ENCODE results near the gene MRPL28.

Gene MRPL28

GRCh38 chr16:386641-387156, 16.4 kb upstream of the MRPL28 start:
- TF ChIP-seq EZH2phosphoT487 (IDR thresholded peaks at IDR 0.05; ENCODE audit: borderline replicate concordance, low read length), result no peak
- TF ChIP-seq CTCF (IDR thresholded peaks at IDR 0.05; ENCODE audit: low read depth, low read length, poor library complexity, severe bottlenecking), result no peak
- peaks cover 10% of the 10 kb centered on the region for H3K79me2 ChIP-seq (ENCODE audit: control insufficient read depth, low read length)
- no peaks in the 10 kb centered on the region for H4K20me1 ChIP-seq (ENCODE audit: control insufficient read depth, insufficient read depth, low read depth, low read length)
- no peaks in the 10 kb centered on the region for H3K9me3 ChIP-seq (ENCODE audit: control insufficient read depth, insufficient read depth, low read length)
- peaks cover 31% of the 10 kb centered on the region for H3F3A ChIP-seq (ENCODE audit: control insufficient read depth, insufficient read depth)
- peaks cover 19% of the 10 kb centered on the region for H3K4me1 ChIP-seq (ENCODE audit: control insufficient read depth, low read length)
- H3K9me2 ChIP-seq (replicated peaks; ENCODE audit: control insufficient read depth, low read length), result no peaks in the 10 kb centered on the region
- no peaks in the 10 kb centered on the region for H3K27me3 ChIP-seq (ENCODE audit: control insufficient read depth, low read length)
- H3K4me2 ChIP-seq (ENCODE audit: low read length), result no peak overlapping the region
- H3K27ac ChIP-seq (ENCODE audit: low read depth, low read length), result no peak overlapping the region
- H3K4me3 ChIP-seq (ENCODE audit: low read length), result no peak overlapping the region
- H3K36me3 ChIP-seq (ENCODE audit: control insufficient read depth, low read length), result peaks cover 15% of the 10 kb centered on the region

GRCh38 chr16:383326-384051, 13.2 kb upstream of the MRPL28 start:
- TF ChIP-seq CTCF (IDR thresholded peaks at IDR 0.05; ENCODE audit: low read depth, low read length, poor library complexity, severe bottlenecking) (no peak), EZH2phosphoT487 (IDR thresholded peaks at IDR 0.05; ENCODE audit: borderline replicate concordance, low read length) (no peak)
- Histone ChIP-seq H3K9me3 (ENCODE audit: control insufficient read depth, insufficient read depth, low read length) (no peaks in the 10 kb centered on the region), H3K4me1 (ENCODE audit: control insufficient read depth, low read length) (peaks cover 26% of the 10 kb centered on the region), H3K27ac (ENCODE audit: low read depth, low read length) (peak overlapping the region; percentile 93), H3K4me2 (ENCODE audit: low read length) (peak overlapping the region; percentile 93), H3F3A (ENCODE audit: control insufficient read depth, insufficient read depth) (peaks cover 31% of the 10 kb centered on the region), H3K9me2 (replicated peaks; ENCODE audit: control insufficient read depth, low read length) (no peaks in the 10 kb centered on the region), H4K20me1 (ENCODE audit: control insufficient read depth, insufficient read depth, low read depth, low read length) (peaks cover 5% of the 10 kb centered on the region; the same call in 1 of the 2 replicates), H3K36me3 (ENCODE audit: control insufficient read depth, low read length) (peaks cover 15% of the 10 kb centered on the region), H3K27me3 (ENCODE audit: control insufficient read depth, low read length) (no peaks in the 10 kb centered on the region), H3K4me3 (ENCODE audit: low read length) (peak overlapping the region; percentile 87), H3K79me2 (ENCODE audit: control insufficient read depth, low read length) (peaks cover 39% of the 10 kb centered on the region)

- Histone ChIP-seq H3K27me3 (ENCODE audit: control insufficient read depth, low read length) (no peaks in the 10 kb centered on the region), H3F3A (ENCODE audit: control insufficient read depth, insufficient read depth) (peaks cover 31% of the 10 kb centered on the region), H3K9me2 (replicated peaks; ENCODE audit: control insufficient read depth, low read length) (no peaks in the 10 kb centered on the region), H3K79me2 (ENCODE audit: control insufficient read depth, low read length) (peaks cover 40% of the 10 kb centered on the region), H3K36me3 (ENCODE audit: control insufficient read depth, low read length) (peaks cover 15% of the 10 kb centered on the region), H3K4me3 (ENCODE audit: low read length) (peak within 1 kb of the TSS; percentile 91), H4K20me1 (ENCODE audit: control insufficient read depth, insufficient read depth, low read depth, low read length) (peaks cover 5% of the 10 kb centered on the region; the same call in 1 of the 2 replicates), H3K27ac (ENCODE audit: low read depth, low read length) (peak within 1 kb of the TSS; percentile 93), H3K4me2 (ENCODE audit: low read length) (peak within 1 kb of the TSS; percentile 94), H3K4me1 (ENCODE audit: control insufficient read depth, low read length) (peaks cover 26% of the 10 kb centered on the region), H3K9me3 (ENCODE audit: control insufficient read depth, insufficient read depth, low read length) (no peaks in the 10 kb centered on the region)
- TF ChIP-seq CTCF (IDR thresholded peaks at IDR 0.05; ENCODE audit: low read depth, low read length, poor library complexity, severe bottlenecking) (no peak), EZH2phosphoT487 (IDR thresholded peaks at IDR 0.05; ENCODE audit: borderline replicate concordance, low read length) (no peak)
These were observed 11.7 kb upstream of the MRPL28 start, which contains the start of gene PGAP6 for GRCh38 chr16:381789-382717. PGAP6 (minus strand) TSS chr16:381978; CDS start chr16:381821, 157 bp downstream.

All from DOHH2 (cell line).